ENCODE measurements around the gene SERINC5.

Gene SERINC5

GRCh38 chr5:80291761-80292160 lies 35.9 kb upstream of the SERINC5 start:
- TF ChIP-seq, protein P1, sequence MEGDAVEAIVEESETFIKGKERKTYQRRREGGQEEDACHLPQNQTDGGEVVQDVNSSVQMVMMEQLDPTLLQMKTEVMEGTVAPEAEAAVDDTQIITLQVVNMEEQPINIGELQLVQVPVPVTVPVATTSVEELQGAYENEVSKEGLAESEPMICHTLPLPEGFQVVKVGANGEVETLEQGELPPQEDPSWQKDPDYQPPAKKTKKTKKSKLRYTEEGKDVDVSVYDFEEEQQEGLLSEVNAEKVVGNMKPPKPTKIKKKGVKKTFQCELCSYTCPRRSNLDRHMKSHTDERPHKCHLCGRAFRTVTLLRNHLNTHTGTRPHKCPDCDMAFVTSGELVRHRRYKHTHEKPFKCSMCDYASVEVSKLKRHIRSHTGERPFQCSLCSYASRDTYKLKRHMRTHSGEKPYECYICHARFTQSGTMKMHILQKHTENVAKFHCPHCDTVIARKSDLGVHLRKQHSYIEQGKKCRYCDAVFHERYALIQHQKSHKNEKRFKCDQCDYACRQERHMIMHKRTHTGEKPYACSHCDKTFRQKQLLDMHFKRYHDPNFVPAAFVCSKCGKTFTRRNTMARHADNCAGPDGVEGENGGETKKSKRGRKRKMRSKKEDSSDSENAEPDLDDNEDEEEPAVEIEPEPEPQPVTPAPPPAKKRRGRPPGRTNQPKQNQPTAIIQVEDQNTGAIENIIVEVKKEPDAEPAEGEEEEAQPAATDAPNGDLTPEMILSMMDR (IDR thresholded peaks at IDR 0.05), result no peak
- Mint-ChIP-seq H3K4me1 (peaks cover 13% of the 10 kb centered on the region), H3K4me3 (no peak overlapping the region), H3K27ac (no peak overlapping the region), H3K27me3 (ENCODE audit: low read depth, poor library complexity) (peaks cover 8% of the 10 kb centered on the region), H3K9me3 (peaks cover 4% of the 10 kb centered on the region), H3K36me3 (ENCODE audit: low read depth) (no peaks in the 10 kb centered on the region)
- no peak for DNase-seq

DNA sequence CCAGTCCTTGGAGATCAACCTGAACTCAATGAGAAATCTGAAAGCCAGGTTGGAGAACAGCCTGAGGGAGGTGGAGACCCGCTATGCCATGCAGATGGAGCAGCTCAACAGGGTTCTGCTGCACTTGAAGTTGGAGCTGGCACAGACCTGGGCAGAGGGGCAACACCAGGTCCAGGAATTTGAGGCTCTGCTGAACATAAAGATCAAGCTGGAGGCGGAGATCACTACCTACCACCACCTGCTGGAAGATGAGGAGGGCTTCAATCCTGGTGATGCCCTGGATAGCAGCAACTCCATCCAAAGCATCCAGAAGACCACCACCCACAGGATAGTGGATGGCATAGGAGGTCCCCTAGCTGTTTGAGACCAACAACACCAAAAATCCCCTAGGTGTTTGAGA lies 33.5 kb upstream of the SERINC5 start:
- no peak for DNase-seq
- Mint-ChIP-seq H3K9me3 (peaks cover 4% of the 10 kb centered on the region), H3K4me1 (peaks cover 8% of the 10 kb centered on the region), H3K36me3 (ENCODE audit: low read depth) (no peaks in the 10 kb centered on the region), H3K4me3 (no peak overlapping the region), H3K27me3 (ENCODE audit: low read depth, poor library complexity) (peaks cover 7% of the 10 kb centered on the region), H3K27ac (no peak overlapping the region)
- TF ChIP-seq, protein P1 (IDR thresholded peaks at IDR 0.05), result no peak

DNA sequence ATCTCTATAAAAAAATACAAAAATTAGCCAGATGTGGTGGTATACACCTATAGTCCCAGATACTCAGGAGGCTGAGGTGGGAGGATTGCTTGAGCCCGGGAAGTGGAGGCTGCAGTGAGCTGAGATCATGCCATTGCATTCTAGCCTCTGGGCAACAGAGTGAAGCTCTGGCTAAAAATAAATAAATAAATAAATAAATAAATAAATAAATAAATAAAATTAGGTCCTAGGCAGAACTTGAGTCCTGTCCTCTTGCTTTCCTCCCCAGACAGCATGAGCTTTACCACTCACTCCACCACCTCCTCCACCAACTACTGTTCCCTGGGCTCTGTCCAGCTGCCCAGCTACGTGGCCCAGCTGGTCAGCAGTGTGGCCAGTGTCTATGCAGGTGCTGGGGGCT lies 32.3 kb upstream of the SERINC5 start:
- peaks cover 8% of the 10 kb centered on the region for H3K4me1 Mint-ChIP-seq
- H3K4me3 Mint-ChIP-seq, result no peak overlapping the region
- TF ChIP-seq, protein P1 (IDR thresholded peaks at IDR 0.05), result no peak
- no peaks in the 10 kb centered on the region for H3K36me3 Mint-ChIP-seq (ENCODE audit: low read depth)
- no peak for DNase-seq
- no peak overlapping the region for H3K27ac Mint-ChIP-seq
- H3K27me3 Mint-ChIP-seq (ENCODE audit: low read depth, poor library complexity), result peaks cover 7% of the 10 kb centered on the region
- H3K9me3 Mint-ChIP-seq, result peaks cover 4% of the 10 kb centered on the region

- Mint-ChIP-seq H3K9me3 (no peaks in the 10 kb centered on the region), H3K4me3 (no peak overlapping the region), H3K36me3 (ENCODE audit: low read depth) (no peaks in the 10 kb centered on the region), H3K4me1 (peaks cover 8% of the 10 kb centered on the region), H3K27me3 (ENCODE audit: low read depth, poor library complexity) (peaks cover 10% of the 10 kb centered on the region), H3K27ac (peak overlapping the region; percentile 47)
- TF ChIP-seq, protein P1 (IDR thresholded peaks at IDR 0.05), result no peak
- DNase-seq, result no peak
These were observed 28.9 kb upstream of the SERINC5 start for GRCh38 chr5:80284720-80285119.

DNA sequence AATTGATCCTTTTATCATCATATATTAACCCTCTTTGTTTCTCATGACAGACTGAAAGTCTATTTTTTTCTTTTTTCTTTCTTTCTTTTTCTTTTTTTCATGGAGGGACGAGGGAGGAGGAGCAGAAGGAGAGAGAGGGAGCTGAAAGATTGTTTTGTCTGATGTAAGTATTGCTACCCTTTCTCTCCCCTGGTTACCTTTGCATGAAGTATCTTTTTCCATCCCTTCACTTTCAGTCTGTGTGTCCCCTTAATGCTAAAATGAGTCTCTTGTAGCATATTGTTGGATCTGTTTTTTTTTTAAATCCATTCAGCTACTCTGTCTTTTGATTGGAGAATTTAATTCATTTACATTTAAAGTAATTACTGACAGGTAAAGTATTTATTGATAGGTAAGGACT lies 27.5 kb upstream of the SERINC5 start:
- H3K36me3 Mint-ChIP-seq (ENCODE audit: low read depth), result no peaks in the 10 kb centered on the region
- no peak for DNase-seq
- H3K4me3 Mint-ChIP-seq, result no peak overlapping the region
- H3K27me3 Mint-ChIP-seq (ENCODE audit: low read depth, poor library complexity), result peaks cover 10% of the 10 kb centered on the region
- no peaks in the 10 kb centered on the region for H3K9me3 Mint-ChIP-seq
- TF ChIP-seq, protein P1 (IDR thresholded peaks at IDR 0.05), result no peak
- H3K4me1 Mint-ChIP-seq, result peaks cover 8% of the 10 kb centered on the region
- H3K27ac Mint-ChIP-seq, result peak overlapping the region; percentile 15

DNA sequence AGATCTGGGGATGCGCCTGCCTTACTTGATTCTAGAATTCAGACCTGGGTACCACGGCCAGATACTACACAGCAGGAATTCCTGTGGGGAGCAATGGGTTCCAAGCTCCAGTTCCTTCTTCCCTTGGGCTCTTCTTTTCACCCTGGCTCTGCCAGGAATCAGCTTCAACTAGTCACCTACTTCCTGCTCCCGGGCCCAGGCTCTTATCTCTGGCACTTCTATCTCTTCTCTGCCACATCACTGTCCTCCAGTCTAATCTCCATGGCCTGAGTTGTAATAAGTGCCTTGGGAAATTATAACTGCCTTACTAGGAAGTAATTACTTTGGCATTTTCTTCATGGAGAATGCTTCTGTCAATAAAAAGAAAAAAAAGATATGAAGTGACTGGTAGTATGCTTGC lies 26.2 kb upstream of the SERINC5 start:
- Mint-ChIP-seq H3K9me3 (no peaks in the 10 kb centered on the region), H3K4me3 (no peak overlapping the region), H3K27ac (no peak overlapping the region), H3K27me3 (ENCODE audit: low read depth, poor library complexity) (peaks cover 10% of the 10 kb centered on the region), H3K36me3 (ENCODE audit: low read depth) (no peaks in the 10 kb centered on the region), H3K4me1 (peaks cover 8% of the 10 kb centered on the region)
- DNase-seq, result no peak
- TF ChIP-seq, protein P1 (IDR thresholded peaks at IDR 0.05), result no peak
